ENCODE data around the gene POU2F2. TPM values are rescaled to one million over a fixed set of nuclear protein-coding genes. Genes with fewer than 3 reads are reported as not detected.

Gene POU2F2
- total and polyA plus RNA-seq, 9 of the 15 experiments (the other 6 are each of a cell fraction or from before 2014, with no cell fraction given) = 0.03 to 0.68 (median 0.14) TPM

GRCh38 chr19:42075616-42076379 lies 56.4 kb downstream of the POU2F2 start, which contains the start of gene ZNF574 (continued):
- TF ChIP-seq, protein P1, sequence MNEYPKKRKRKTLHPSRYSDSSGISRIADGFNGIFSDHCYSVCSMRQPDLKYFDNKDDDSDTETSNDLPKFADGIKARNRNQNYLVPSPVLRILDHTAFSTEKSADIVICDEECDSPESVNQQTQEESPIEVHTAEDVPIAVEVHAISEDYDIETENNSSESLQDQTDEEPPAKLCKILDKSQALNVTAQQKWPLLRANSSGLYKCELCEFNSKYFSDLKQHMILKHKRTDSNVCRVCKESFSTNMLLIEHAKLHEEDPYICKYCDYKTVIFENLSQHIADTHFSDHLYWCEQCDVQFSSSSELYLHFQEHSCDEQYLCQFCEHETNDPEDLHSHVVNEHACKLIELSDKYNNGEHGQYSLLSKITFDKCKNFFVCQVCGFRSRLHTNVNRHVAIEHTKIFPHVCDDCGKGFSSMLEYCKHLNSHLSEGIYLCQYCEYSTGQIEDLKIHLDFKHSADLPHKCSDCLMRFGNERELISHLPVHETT (CRISPR knock-in tag; conservative IDR thresholded peaks at IDR 0.05 in 1 of 2, IDR thresholded peaks at IDR 0.05 in 1 of 2) = peak in 1 of 2 experiments; percentile 28; a peak in 1 of 4 replicates
- TF ChIP-seq ZNF146 (CRISPR knock-in tag; IDR thresholded peaks at IDR 0.05; ENCODE audit: unreplicated experiment) = no peak
- TF ChIP-seq RNF2 (IDR thresholded peaks at IDR 0.05) = no peak
- TF ChIP-seq TCFL5 (CRISPR knock-in tag; conservative IDR thresholded peaks at IDR 0.05) = no peak
- no peak for TF ChIP-seq HMG20B (CRISPR knock-in tag; IDR thresholded peaks at IDR 0.05)
- no peak for TF ChIP-seq BMI1 (IDR thresholded peaks at IDR 0.05; ENCODE audit: low read length)
- TF ChIP-seq TOE1 (IDR thresholded peaks at IDR 0.05; ENCODE audit: borderline replicate concordance) = no peak
- TF ChIP-seq TOE1 (CRISPR knock-in tag; IDR thresholded peaks at IDR 0.05; ENCODE audit: borderline replicate concordance, low read depth) = no peak
- TF ChIP-seq ZC3H4 (CRISPR knock-in tag; IDR thresholded peaks at IDR 0.05; ENCODE audit: borderline replicate concordance) = no peak
- TF ChIP-seq ZMIZ1 (IDR thresholded peaks at IDR 0.05; ENCODE audit: low read depth in 2 of 2, low read length in 2 of 2) = peak in 1 of 2 experiments; percentile 33; a peak in 2 of 4 replicates
- no peak for TF ChIP-seq ARID4B (CRISPR knock-in tag; IDR thresholded peaks at IDR 0.05)
- no peak for TF ChIP-seq KLF10 (CRISPR knock-in tag; IDR thresholded peaks at IDR 0.05)
- peak; percentile 85; the same call in 1 of the 2 replicates for TF ChIP-seq RHOXF2B (CRISPR knock-in tag; conservative IDR thresholded peaks at IDR 0.05)
- TF ChIP-seq HDAC3 (IDR thresholded peaks at IDR 0.05; ENCODE audit: borderline replicate concordance, partially characterized antibody) = no peak
- no peak for TF ChIP-seq XRCC3 (IDR thresholded peaks at IDR 0.05)
- TF ChIP-seq U2AF1 (optimal IDR thresholded peaks at IDR 0.05; ENCODE audit: low read depth, low read length) = no peak
- TF ChIP-seq ZC3H8 (IDR thresholded peaks at IDR 0.05) = no peak
- no peak for TF ChIP-seq SNIP1 (IDR thresholded peaks at IDR 0.05; ENCODE audit: low read depth)
- TF ChIP-seq PTRF (tag; IDR thresholded peaks at IDR 0.05) = no peak
- TF ChIP-seq PYGO2 (tag; IDR thresholded peaks at IDR 0.05) = no peak

Measured in K562 (cell line).